GM23338 (cell line): ENCODE measurements around the gene SARS1. TPM values are rescaled to one million over a fixed set of nuclear protein-coding genes. Genes with fewer than 3 reads are reported as not detected.

Source experiments
- ATAC-seq: fragments of 200-7000 bp; cut with Tn5 transposase; 3 replicates; pipeline ENCODE4 v1.9.1; 2020
- DNase-seq: peaks from one replicate; pipeline ENCODE4 v3.0.0-alpha.2; 2015; ENCODE audit warnings: low spot score
- H2AFZ ChIP-seq: fragments of 200-600 bp; sonication (generic); 2 replicates; pipeline ENCODE4 v1.8.0; 2016; ENCODE audit warnings: antibody characterized with exemption, mild to moderate bottlenecking, moderate library complexity
- H3F3A ChIP-seq: fragments of 200-600 bp; sonication (generic); replicated peaks from 2 replicates; pipeline ENCODE4 v1.8.0; 2017; ENCODE audit warnings: antibody characterized with exemption, mixed run types, low read depth
- H3K27ac ChIP-seq: fragments of 200-600 bp; sonication (generic); 2 replicates; pipeline ENCODE4 v1.6.1; 2016; ENCODE audit warnings: low read depth
- H3K27me3 ChIP-seq: fragments of 200-600 bp; sonication (generic); 2 replicates; pipeline ENCODE4 v1.8.0; 2016; ENCODE audit warnings: mild to moderate bottlenecking, mixed run types, moderate library complexity; ENCODE audit not compliant: insufficient read depth
- H3K36me3 ChIP-seq: fragments of 200-600 bp; sonication (generic); 2 replicates; pipeline ENCODE4 v1.8.0; 2016; ENCODE audit warnings: mild to moderate bottlenecking; ENCODE audit not compliant: insufficient read depth
- H3K4me1 ChIP-seq: fragments of 200-600 bp; sonication (generic); 2 replicates; pipeline ENCODE4 v1.8.0; 2016; ENCODE audit warnings: mild to moderate bottlenecking, moderate library complexity; ENCODE audit not compliant: insufficient read depth
- H3K4me2 ChIP-seq: fragments of 200-600 bp; sonication (generic); 2 replicates; pipeline ENCODE4 v1.7.1; 2017; ENCODE audit warnings: mixed run types
- H3K4me3 ChIP-seq: fragments of 200-600 bp; sonication (generic); 2 replicates; pipeline ENCODE4 v1.6.1; 2016; ENCODE audit warnings: mixed run types
- H3K79me2 ChIP-seq: fragments of 200-600 bp; sonication (generic); replicated peaks from 2 replicates; pipeline ENCODE4 v1.8.0; 2017; ENCODE audit warnings: mild to moderate bottlenecking; ENCODE audit not compliant: insufficient read depth
- H3K9me2 ChIP-seq: fragments of 200-600 bp; sonication (generic); 2 replicates; pipeline ENCODE4 v1.8.0; 2017; ENCODE audit not compliant: insufficient read depth
- H4K20me1 ChIP-seq: fragments of 200-600 bp; sonication (generic); replicated peaks from 2 replicates; pipeline ENCODE4 v1.8.0; 2017; ENCODE audit warnings: mild to moderate bottlenecking; ENCODE audit not compliant: insufficient read depth
- H3K27ac Mint-ChIP-seq: 2 replicates; pipeline ENCODE4 v1.8.0; 2020; ENCODE audit warnings: inconsistent platforms, mild to moderate bottlenecking, moderate library complexity, mixed read lengths
- H3K27me3 Mint-ChIP-seq: 3 replicates; pipeline ENCODE4 v1.8.0; 2022; ENCODE audit warnings: low read depth, mild to moderate bottlenecking, moderate library complexity, mixed read lengths, inconsistent platforms; ENCODE audit not compliant: insufficient read depth, poor library complexity
- H3K36me3 Mint-ChIP-seq: 3 replicates; pipeline ENCODE4 v1.8.0; 2021; ENCODE audit warnings: low read depth, mild to moderate bottlenecking, inconsistent platforms, moderate library complexity, mixed read lengths
- H3K4me1 Mint-ChIP-seq: 3 replicates; pipeline ENCODE4 v1.8.0; 2020; ENCODE audit warnings: mild to moderate bottlenecking, inconsistent platforms, mixed read lengths
- H3K4me3 Mint-ChIP-seq: 3 replicates; pipeline ENCODE4 v1.8.0; 2021; ENCODE audit warnings: moderate library complexity, mild to moderate bottlenecking, inconsistent platforms, mixed read lengths
- H3K9me3 Mint-ChIP-seq: 3 replicates; pipeline ENCODE4 v1.8.0; 2020; ENCODE audit warnings: moderate library complexity, mild to moderate bottlenecking, inconsistent platforms, mixed read lengths
- CREB1 ChIP-seq: fragments of 250-450 bp; sonication (Bioruptor Pico); IDR thresholded peaks from 2 replicates; pipeline ENCODE4 v1.5.0; 2020; ENCODE audit warnings: low read depth, mild to moderate bottlenecking, moderate library complexity
- CTCF ChIP-seq, 2 experiments: fragments of 200-600 bp in 1 of 2; sonication (generic) in 1 of 2; conservative IDR thresholded peaks; 2 replicates each; pipeline versions ENCODE4 v1.5.1 to v1.6.1; 2016 to 2017; ENCODE audit warnings: antibody characterized with exemption in 2 of 2, low read depth in 2 of 2, mild to moderate bottlenecking in 2 of 2, moderate library complexity in 1 of 2
- ETS1 ChIP-seq: IDR thresholded peaks from 2 replicates; pipeline ENCODE4 v1.6.1; 2016; ENCODE audit warnings: antibody characterized with exemption
- EZH2 ChIP-seq: fragments of 200-600 bp; sonication (generic); IDR thresholded peaks from one replicate; pipeline ENCODE4 v1.8.0; 2017; ENCODE audit warnings: antibody characterized with exemption, mild to moderate bottlenecking, low read depth; ENCODE audit not compliant: unreplicated experiment
- JUNB ChIP-seq: IDR thresholded peaks from one replicate; pipeline ENCODE4 v1.6.1; 2016; ENCODE audit warnings: antibody characterized with exemption; ENCODE audit not compliant: unreplicated experiment
- NANOG ChIP-seq: IDR thresholded peaks from 2 replicates; pipeline ENCODE4 v1.6.1; 2016; ENCODE audit warnings: antibody characterized with exemption, borderline replicate concordance
- POLR2AphosphoS5 ChIP-seq: IDR thresholded peaks from 2 replicates; pipeline ENCODE4 v1.6.1; 2016; ENCODE audit warnings: antibody characterized with exemption, low read depth
- STAT1 ChIP-seq: IDR thresholded peaks from one replicate; pipeline ENCODE4 v1.6.1; 2016; ENCODE audit warnings: antibody characterized with exemption; ENCODE audit not compliant: unreplicated experiment
- ZNF114 ChIP-seq: fragments of 250-450 bp; sonication (Bioruptor Pico); IDR thresholded peaks from 2 replicates; pipeline ENCODE4 v1.5.0; 2020; ENCODE audit warnings: mild to moderate bottlenecking, moderate library complexity
- ZNF331 ChIP-seq: fragments of 250-450 bp; sonication (Bioruptor Pico); IDR thresholded peaks from 2 replicates; pipeline ENCODE4 v1.5.0; 2020; ENCODE audit warnings: low read depth, mild to moderate bottlenecking, moderate library complexity
- ZNF462 ChIP-seq: fragments of 250-450 bp; sonication (Bioruptor Pico); IDR thresholded peaks from 2 replicates; pipeline ENCODE4 v1.5.0; 2020; ENCODE audit warnings: mild to moderate bottlenecking, moderate library complexity
- polyA plus RNA-seq: library from polyadenylated mRNA; unstranded; fragments of >200 nt; fragmentation: Nextera tagmentation; extraction: Ambion mirVana; gene quantifications from 2 replicates; pipeline ENCODE4 v1.2.1, GENCODE V29; 2016
- total RNA-seq: library from RNA; depleted of rRNA; stranded (reverse); fragments of >200 nt; shearing (Covaris generic); gene quantifications from 2 replicates; pipeline ENCODE4 v1.2.3, GENCODE V29; 2014

Gene SARS1
- total and polyA plus RNA-seq, 2 experiments from 2014 or later: 141 to 166 TPM

- no peak for TF ChIP-seq ZNF462
These were observed 16.3 kb upstream of the SARS1 start (continued) for GRCh38 chr1:109197158-109198042.

GRCh38 chr1:109198043-109198695 lies 15.5 kb upstream of the SARS1 start:
- Histone ChIP-seq H3K36me3 (no peaks in the 10 kb centered on the region), H3K4me2 (no peak overlapping the region)
- TF ChIP-seq ZNF331 (CRISPR knock-in tag) (no peak), CTCF (conservative IDR thresholded peaks at IDR 0.05; ENCODE audit: low read depth in 2 of 2) (no peak), ETS1 (no peak), ZNF114 (CRISPR knock-in tag) (no peak), JUNB (no peak), EZH2 (no peak), NANOG (no peak), POLR2AphosphoS5 (no peak), STAT1 (no peak), CREB1 (CRISPR knock-in tag) (no peak)

More at GRCh38 chr1:109198043-109198695, 15.5 kb upstream of the SARS1 start:
- no peak overlapping the region for H3K27ac ChIP-seq
- H3K4me3 ChIP-seq: no peak overlapping the region
- H3K27me3 ChIP-seq: no peaks in the 10 kb centered on the region
- no peak overlapping the region for H2AFZ ChIP-seq
- H3K9me2 ChIP-seq: no peaks in the 10 kb centered on the region
- Mint-ChIP-seq H3K27me3 (peaks cover 11% of the 10 kb centered on the region), H3K4me3 (no peak overlapping the region), H3K27ac (no peak overlapping the region), H3K4me1 (peaks cover 13% of the 10 kb centered on the region), H3K9me3 (no peaks in the 10 kb centered on the region), H3K36me3 (no peaks in the 10 kb centered on the region)
- no peak for DNase-seq
- H3K79me2 ChIP-seq: no peaks in the 10 kb centered on the region
- H3F3A ChIP-seq: no peaks in the 10 kb centered on the region
- H3K4me1 ChIP-seq: no peaks in the 10 kb centered on the region
- H4K20me1 ChIP-seq: no peaks in the 10 kb centered on the region
- no peak for ATAC-seq
